GM12892 (cell line): ENCODE results near the gene SRPX2.

Source experiments
- DNase-seq: peaks from one replicate; pipeline ENCODE4 v3.0.0; 2011; ENCODE audit not compliant: insufficient read length
- FAIRE-seq: peaks from 2 replicates; lab custom pipeline; 2011; peaks lifted over from hg19 to GRCh38; lab: Jason Lieb, UNC
- POLR2A ChIP-seq: IDR thresholded peaks from 2 replicates; pipeline ENCODE4 v1.6.1; 2011; ENCODE audit warnings: low read depth, low read length, control low read depth
- POLR2AphosphoS5 ChIP-seq: IDR thresholded peaks from 2 replicates; pipeline ENCODE4 v1.6.1; 2011; ENCODE audit warnings: low read depth, low read length, control low read depth
- TAF1 ChIP-seq: IDR thresholded peaks from 2 replicates; pipeline ENCODE4 v1.6.1; 2011; ENCODE audit warnings: low read depth, mild to moderate bottlenecking, control low read depth, low read length, borderline replicate concordance

SRPX2 gene

DNA sequence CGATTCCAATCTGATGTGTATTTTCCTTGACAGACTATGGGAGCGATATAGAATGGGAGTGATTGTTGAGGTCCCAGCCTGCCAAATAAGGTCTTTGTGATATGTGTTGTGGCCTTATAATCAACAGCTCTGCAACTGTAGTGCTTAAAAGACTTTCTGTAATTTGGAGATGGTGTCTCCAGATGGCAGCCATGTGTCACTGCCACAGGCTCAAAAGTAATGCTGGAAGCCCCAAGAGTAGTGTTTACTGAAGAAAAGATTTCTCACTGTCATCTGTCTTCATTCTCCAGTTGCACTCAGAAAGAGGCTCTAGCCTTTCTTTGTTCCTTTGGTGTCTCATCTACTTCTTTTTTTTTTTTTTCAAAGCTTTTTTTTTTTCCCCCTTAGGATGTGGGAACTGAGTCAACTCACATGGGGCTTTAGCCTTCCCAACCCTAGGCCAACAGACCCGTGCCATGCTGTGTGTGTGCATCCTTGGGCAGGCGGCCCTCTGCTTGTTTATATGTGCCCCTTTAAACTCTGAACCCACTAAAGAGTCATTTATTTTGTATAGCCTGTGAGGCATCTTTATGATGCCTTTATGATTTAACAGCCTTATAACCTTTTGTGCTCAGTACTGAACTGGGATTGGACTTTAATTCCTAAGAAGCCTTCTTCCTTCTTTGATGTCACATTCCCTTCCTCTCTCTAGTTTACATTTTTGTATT is 15.6 kb downstream of the SRPX2 start:
- DNase-seq, result no peak
- FAIRE-seq, result no peak
- TF ChIP-seq POLR2AphosphoS5 (no peak), TAF1 (no peak), POLR2A (no peak)

DNA sequence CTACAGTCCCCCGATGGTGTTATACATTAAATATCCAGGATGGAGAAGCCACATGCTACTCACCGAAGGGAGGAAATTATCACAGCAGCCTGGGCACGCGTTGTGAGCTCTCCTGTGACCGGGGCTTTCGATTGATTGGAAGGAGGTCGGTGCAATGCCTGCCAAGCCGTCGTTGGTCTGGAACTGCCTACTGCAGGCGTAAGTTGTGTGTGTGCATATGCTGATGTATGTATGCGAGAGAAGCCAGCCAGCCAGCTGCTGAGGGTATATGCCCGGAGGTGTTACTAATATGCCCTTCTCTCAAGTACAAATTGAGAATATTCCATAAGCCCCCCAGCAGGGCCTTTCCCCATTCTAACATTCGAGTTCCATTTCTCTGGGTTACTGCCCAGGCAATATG is 18.2 kb downstream of the SRPX2 start:
- TF ChIP-seq POLR2AphosphoS5 (no peak), TAF1 (no peak), POLR2A (no peak)
- FAIRE-seq (no peak), DNase-seq (no peak)

DNA sequence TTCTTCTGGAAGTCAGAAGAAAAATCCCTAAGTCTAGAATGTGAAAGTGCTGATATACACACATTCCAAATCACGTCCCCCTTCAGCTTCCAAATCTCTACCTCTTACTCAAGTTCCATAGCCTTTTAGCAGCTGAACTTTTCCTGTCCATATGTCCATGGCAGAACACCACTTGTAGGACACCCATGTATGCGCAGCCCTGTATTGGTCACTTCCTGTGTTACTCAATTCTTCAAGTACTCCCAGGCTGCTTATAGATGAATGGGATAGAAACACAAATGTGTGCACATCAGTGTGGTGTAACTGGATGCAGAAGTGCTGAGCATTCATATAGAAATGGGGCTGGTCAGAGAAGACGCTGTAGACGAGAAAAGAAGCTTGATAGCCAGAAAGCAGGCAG is 18.8 kb downstream of the SRPX2 start:
- TF ChIP-seq POLR2AphosphoS5 (no peak), TAF1 (no peak)
- FAIRE-seq (no peak), DNase-seq (no peak)

DNA sequence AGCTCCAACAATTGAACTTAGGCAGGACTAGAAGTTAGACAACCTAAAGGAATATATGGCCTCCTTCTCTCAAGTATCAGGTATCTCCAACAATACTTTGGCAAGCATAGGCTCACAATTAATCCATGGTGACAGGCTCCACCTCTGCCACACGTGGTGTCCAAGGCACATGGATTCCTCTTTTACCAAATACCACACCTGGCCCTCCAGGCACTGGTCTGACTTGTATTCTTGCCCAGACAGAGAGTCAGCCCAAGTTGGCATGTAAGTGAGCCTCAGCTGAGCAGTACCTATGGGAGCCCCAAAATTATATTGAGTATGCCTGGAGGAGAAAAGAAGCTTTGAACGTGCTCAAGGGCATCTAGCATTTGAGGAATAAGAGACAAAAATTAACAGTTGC is 19.6 kb downstream of the SRPX2 start:
- FAIRE-seq (no peak), DNase-seq (no peak)
- TF ChIP-seq TAF1 (no peak), POLR2A (no peak), POLR2AphosphoS5 (no peak)

DNA sequence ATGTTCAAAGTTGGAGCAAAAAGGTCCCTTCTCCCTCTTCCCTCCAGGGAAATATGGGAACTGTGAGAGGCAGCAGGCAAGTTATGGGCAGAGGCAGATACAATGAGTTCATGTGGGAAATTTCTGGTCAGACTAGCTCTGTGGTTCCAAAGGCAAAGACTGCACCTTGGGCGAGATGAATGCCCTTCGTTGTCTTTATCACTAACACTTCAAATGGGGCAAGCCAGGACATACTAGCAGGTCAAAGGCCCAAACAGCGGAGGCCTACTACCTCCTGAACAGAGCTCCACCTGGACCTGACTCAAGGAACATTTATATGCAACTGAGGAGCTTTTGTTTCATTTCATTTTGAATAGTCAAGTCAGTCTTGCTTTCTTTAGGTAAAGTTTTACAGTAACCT is 29.0 kb downstream of the SRPX2 start:
- FAIRE-seq, result no peak
- no peak for DNase-seq
- TF ChIP-seq TAF1 (no peak), POLR2A (no peak)

DNA sequence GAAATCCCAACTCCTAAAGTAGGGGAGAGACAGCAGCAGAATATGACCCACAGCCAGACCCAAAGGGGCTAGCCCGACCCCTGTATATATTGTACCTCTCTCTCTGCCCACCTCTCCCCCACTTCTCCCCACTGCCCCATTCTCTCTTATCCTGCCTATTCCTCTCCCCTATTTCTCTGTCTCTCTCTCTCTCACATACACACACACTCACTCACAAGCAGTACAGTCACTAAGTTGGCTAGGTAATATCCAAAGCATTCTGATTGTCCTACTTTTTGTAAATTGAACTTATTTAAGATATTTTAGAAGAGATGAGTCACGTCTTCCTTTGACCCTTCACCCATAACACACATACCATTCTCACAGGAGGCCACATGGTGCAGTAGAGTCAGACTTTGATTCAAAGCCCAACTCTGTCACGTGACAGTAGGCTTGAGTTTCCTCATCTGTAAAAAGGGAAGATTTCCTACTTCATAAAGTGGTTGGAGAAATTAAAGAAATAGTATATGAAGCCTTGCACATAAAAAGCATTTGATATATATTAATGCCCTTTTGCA is 29.5 kb downstream of the SRPX2 start:
- FAIRE-seq (no peak), DNase-seq (no peak)
- no peak for TF ChIP-seq TAF1
- TF ChIP-seq POLR2AphosphoS5, result no peak
- no peak for TF ChIP-seq POLR2A

DNA sequence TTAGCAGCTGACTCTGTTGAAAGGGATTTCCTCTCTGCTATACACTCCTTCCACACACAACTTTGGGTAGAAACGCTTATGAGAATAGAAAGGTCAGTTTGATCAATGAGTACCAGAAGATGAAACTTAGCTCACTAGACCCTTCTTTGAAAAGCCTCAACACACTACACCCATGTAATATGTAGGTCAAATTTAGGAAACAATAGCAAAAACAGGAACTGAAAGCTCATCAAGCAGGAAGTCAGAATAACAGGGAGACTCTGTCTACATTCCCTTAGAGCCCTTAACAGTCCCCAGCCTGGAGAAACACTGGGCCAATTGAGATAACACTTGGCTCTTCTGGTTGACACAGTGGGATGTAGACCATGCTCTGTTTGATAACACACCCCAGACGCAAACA is 30.7 kb downstream of the SRPX2 start:
- DNase-seq, result no peak
- FAIRE-seq, result no peak
- TF ChIP-seq POLR2AphosphoS5 (no peak), POLR2A (no peak), TAF1 (no peak)

DNA sequence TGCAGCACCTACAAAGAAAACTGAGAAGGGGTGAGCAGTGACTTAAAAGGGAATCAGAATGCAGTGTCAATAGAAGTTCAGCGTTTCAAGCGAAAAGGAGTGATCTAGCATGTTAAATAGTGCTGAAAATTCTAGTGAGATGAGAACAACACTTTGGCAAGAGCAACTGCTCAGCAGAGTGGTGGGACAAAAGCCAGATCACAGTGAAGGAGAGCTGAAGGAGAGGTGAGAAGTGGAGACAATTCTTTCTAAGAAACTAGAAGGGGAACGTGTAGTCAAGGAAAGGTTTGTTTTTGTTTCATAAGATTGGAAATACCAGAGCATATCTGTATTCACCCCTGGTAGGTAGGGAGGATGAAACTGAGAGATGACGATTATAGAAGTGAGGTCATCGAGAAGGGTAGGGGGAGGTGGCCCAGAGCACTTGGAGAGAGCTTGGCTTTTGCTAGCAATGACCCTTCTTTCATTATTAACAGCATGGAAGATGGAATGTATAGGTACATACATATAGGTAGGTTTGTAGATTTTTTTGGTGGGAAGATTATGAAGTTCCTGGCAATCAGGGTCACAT is 33.7 kb downstream of the SRPX2 start:
- FAIRE-seq (no peak), DNase-seq (no peak)
- TF ChIP-seq POLR2AphosphoS5 (no peak), TAF1 (no peak), POLR2A (no peak)

DNA sequence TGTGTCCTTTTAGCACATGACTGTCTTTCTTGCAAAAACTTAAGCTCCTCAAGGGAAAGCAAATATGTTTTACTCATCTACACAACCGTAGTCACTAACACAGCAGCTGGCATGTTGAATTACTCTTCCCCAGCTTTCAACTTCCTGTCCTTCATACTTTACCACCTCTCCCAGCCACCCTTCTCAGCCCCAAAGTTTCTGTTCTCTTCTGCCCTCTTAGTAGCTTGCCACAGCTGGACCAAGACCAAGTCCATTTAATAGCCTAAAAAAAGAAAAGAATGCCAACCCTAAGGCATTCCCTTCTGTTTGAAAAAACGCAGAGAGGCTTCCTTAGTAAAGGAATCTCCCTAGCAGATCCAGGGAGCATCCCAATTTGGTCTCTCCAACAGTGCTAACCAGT is 36.8 kb downstream of the SRPX2 start:
- DNase-seq (no peak), FAIRE-seq (no peak)
- TF ChIP-seq POLR2A, result no peak
- no peak for TF ChIP-seq TAF1
- no peak for TF ChIP-seq POLR2AphosphoS5

DNA sequence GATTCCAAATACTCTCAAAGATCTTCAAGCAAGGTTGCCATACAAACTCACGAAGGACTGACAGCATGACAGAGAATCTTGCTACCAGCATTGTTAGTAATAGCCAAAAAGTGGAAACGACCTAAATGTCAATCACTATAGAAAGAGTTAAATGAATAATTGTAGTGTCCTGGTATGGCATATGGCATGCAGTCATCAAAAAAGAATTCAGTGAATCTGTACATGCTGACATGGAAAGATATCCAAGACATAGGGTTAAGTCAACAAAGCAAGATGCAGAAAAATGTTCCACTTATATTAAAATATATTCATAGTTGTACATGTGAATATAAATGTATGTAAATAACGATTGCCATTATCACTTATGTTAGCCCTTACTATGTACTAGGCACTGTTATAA is 37.6 kb downstream of the SRPX2 start:
- no peak for TF ChIP-seq POLR2A
- no peak for TF ChIP-seq POLR2AphosphoS5
- no peak for TF ChIP-seq TAF1
- FAIRE-seq (no peak), DNase-seq (no peak)

DNA sequence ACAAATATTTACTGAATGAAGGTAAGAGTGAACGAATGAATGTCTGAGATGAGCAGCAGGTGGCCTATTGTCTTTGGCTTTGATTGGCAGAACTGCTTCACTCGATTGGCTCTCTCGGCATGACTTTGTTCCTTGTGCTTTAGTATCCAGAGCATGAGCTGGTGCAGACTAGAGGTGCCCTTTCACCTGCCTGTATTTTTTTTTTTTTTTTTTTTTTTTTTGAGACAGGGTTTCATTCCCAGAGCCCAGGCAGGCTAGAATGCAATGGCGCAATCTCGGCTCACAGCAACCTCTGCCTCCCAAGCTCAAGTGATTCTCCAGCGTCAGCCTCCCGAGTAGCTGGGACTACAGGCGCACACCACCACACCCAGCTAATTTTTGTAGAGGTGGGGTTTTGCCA is 38.9 kb downstream of the SRPX2 start:
- DNase-seq (no peak), FAIRE-seq (no peak)
- no peak for TF ChIP-seq POLR2A
- TF ChIP-seq POLR2AphosphoS5, result no peak
- no peak for TF ChIP-seq TAF1
